Hematopoietic multipotent progenitor cell (in vitro differentiated cells): Measurements from ENCODE around the gene GFOD2. TPM values are rescaled to one million over a fixed set of nuclear protein-coding genes. Genes with fewer than 3 reads are reported as not detected.

Source experiments
- DNase-seq, 3 donors: peaks; one replicate each; pipeline ENCODE4 v3.0.0-alpha.2; 2011 to 2015; ENCODE audit warnings: low read depth in 2 of 3, low spot score in 2 of 3
- total RNA-seq: library from RNA; depleted of rRNA; stranded (reverse); fragments of >200 nt; gene quantifications from one replicate; pipeline ENCODE4 v1.2.3, GENCODE V29; 2012

The GFOD2 gene
- total RNA-seq, 1 donor: 26.7 TPM

DNA sequence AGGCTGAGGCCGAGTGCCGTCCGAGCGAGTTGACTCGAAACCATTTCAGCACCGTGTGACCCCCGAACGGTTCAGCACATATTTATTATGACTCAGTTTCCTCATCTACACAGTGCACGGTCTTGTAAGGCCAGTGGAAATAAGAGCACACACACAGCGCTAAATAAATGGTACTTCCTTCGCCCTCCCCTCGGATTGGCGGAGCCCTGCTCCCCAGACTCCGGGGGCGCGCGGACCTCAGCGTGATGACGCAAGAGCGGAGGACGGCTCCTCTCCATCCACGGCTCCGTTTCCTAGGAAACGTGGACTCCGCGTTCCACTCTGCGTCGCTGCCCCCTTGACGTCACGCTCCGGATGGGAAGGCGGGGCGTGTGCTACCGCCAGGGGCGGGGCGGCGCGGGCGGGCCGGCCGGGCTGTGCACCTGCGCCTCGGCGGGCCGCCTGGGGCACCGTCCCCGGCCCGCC is 58.5 kb downstream of the GFOD2 start, which contains the start of gene PARD6A:
PARD6A (plus strand) TSS at position 397 of the 465 bp plus-strand sequence. CDS start 79 bp downstream, outside the sequence.
- peak; percentile 88 to 98 (median 97) for DNase-seq

DNA sequence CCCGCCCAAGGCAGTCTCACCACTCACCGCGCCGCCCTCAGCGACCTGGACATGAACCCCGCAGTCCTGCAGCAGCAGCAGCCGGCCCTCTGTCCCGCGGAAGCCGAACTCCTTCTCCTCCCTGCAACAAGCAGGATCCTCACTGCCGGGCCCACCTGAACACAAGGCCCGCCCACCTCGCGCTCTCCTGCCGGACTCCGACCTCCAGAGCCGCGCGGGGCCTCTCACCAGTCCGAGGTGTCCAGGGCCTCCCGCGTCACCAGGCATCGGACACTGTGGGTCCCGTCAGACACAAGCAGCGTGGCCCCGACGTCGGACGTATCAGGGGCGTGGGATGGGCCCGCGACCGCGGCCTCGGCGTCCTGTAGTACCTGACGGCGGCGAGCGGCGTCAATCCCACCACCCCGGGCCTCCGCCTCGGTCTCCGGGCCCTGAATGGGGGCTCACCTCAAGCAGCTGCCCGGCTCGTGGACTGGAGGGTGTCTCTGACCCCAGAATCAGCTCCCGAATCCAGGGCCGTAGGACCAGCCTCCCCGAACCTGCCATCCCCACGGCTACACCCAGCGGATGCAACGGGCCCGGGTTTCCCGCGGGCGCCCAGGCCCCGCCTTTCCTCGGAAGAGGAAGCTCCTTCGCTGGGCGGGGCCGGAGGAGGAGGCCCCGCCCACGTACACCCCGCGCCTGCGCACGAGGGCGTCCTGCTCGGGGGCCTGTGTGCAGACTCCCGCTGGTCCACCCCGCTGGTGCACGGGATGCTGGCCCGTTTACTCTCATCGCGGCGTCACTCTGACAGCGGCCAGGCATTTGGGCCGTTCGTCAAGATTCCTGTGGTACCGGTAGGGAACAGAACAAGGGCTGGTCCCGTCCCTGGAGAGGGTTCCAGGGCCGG is 59.2 kb downstream of the GFOD2 start, which contains the start of gene ACD:
ACD (minus strand) TSS at position 586 of the 889 bp plus-strand sequence; CDS start at position 546, 40 bp downstream.
- DNase-seq: peak; percentile 88 to 95 (median 93)

DNA sequence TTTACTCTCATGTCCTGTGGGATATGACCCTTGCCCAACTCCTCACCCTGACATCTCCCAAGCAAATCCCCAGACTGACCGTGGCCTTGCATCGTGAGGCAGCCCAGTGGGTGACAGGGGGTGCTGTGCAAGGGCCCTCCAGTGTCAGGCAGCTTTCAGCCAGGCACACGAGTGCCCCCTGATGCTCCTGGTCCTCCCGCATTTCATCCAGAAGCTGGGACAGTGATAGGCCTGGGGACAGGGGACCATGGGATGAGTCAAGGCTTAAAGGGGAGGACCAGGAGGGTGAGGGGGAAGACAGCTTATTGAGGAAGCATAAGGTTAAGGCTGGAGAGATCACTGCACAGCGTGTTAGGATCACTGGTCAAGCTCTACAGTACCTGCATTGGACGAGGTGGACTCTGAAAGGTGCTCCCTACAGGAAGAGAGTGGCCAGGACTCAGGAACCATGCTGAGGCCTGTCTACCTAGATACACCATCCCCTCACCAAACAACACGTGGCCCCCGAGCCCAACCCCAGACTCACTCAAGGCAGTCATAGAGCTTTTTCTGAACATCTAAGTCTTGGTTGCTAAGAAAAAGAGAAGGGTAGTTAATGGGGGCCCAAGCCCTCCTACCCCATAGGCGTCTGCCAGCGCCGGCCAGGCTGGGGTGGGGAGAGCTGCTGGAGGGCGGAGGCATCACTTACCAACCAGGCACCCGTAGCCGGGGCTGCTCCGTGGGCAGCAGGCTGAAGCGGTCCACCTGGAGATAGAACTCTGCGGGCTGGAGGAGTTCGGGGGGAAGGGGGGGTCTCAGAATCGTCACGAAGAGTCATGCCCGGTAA is 60.1 kb downstream of the GFOD2 start:
- no peak for DNase-seq

DNA sequence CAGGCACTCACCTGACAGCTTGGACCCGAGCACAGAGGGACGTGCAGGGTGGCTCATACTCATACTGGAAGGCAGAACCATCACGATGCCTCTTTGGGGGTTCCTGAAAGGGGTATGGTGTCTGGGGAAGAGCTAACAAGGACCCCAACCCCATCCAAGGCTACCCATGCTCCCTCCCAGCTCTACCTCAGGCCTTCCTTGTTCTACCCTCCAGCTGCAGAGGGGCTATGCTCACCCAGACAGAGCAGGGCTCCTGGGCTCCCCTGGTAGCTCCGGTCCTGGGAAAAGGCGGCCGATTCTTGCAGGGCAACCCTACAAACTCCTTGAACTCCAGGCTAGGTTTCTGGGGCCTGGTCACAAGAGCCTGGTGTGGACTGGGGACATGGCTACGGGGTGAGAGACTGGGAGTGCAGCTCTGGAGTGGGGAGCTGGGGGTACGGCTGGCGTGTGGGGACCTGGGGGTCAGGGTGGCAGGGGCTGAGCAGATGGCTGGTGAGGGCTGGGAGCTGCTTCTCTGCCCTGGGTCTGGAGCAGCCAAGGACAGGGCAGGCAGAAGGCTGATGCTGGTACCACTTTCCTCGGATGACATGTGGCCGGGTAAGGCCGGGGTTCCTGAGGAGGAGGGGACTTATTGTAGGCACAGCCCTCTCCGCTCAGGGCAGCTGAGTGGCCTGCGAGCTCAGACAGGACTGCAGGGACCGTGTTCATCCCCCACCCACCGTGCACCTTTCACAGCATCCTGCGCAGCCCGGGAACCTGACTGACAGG is 61.2 kb downstream of the GFOD2 start:
- DNase-seq: no peak

DNA sequence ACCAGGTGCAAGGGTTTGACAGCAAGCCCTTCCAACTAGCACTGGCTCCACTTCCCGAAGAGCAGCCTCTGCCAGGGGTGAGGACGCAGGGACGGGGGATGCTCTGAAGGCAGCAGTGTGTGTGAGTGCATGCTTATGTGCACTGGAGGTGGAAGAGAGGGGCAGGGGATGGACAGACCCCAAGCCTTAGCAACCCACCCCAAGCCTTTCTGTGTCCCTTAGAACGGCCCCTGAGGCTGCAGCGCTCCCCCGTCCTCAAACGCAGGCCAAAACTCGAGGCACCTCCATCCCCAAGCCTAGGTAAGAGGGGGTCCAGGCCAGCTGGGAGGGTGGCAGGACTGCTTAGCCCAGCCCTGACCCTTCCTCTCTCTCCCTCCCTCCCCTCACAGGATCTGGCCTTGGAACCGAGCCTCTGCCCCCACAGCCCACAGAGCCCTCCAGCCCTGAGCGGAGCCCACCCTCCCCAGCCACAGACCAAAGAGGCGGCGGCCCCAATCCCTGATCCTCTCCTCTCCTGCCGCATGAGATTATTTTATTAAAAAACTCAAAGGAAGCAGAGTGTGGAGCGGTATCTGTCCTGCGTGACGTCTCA is 62.0 kb downstream of the GFOD2 start:
- DNase-seq: no peak

DNA sequence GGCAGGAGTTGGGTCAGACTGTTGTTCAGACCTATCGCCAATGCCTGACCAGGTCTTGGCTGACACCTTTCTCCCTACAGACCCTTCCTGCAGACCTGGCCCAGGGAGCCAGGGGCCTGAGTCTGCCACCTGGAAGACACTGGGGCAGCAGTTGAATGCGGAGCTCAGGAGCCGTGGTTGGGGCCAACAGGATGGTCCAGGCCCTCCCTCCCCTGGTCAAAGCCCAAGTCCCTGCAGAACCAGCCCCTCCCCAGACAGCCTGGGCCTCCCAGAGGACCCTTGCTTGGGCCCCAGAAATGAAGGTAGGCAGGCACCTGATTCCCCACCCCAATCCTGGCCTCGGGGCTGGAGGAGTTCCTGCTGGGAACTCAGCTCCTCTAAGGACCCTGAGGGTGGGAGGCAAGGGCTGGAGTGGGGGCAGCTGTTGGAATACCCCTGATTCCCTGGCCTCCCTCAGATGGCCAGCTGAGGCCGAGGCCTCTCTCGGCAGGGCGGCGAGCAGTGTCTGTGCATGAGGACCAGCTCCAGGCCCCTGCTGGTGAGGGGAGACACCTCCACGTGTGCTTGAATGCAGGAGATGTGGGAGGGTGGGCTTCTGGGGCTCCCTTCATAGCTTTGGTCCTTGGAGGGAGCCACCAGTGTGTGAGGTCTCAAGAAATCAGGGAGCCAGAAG is 62.6 kb downstream of the GFOD2 start:
- no peak for DNase-seq

DNA sequence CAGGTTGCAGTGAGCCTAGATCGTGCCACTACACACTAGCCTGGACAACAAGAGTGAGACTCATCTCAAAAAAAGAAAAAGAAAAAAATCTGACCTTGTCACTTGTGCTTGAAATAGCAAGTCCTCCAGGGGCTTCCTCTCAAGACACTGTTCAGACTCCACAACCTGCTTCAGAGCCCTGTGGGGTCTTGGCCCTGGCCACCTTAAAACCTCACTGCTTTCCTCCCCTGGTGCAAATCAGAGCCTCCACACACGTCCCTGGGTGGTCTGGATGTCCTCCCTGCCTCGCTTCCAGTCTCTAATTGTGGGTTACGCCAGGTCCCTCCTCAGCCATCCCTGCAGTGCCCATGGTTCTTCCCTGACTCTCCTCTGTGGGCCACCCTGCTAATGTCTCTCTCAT is 63.8 kb downstream of the GFOD2 start:
- no peak for DNase-seq

DNA sequence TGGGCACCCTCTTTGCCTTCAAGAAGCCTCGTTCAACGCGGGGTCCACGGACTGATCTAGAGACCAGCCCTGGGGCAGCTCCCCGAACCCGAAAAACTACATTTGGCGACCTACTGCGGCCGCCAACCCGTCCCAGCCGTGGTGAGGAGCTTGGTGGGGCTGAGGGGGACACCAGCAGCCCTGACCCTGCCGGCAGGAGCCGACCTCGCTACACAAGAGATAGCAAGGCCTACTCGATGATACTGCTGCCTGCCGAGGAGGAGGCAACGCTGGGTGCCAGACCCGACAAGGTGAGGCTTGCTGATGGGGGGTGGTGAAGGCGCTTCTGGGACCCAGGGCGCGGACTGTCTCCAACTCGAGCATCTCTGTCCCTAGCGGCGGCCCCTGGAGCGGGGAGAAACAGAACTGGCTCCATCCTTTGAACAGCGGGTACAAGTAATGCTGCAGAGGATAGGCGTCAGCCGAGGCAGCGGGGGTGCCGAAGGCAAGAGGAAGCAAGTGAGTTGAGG is 64.7 kb downstream of the GFOD2 start:
- no peak for DNase-seq

DNA sequence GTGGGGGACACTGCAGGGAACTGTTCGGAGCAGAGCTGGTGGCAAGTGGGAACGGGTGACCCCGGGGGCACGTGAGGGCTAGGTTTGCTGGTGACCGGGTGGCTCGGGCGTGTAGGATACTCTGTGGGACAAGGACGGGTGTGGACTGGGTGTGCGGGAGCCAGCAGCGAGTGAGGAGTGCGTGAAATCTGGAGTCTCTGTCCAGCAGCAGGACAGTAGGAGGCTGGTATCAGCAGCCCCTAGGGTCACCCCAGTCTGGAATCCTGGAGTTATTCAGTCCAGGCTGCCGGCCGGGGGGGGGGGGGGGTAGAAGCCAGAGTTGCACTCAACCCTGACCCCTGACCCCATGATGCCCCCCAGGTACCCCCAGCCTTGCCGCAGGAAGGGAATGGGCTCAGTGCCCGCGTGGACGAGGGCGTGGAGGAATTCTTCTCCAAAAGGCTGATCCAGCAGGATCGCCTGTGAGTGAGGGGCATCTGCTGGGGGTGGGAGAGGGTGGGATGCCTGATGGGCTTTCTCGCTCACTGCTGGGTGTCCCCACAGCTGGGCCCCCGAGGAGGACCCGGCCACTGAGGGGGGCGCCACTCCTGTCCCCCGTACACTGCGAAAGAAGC is 65.2 kb downstream of the GFOD2 start:
- DNase-seq: no peak

DNA sequence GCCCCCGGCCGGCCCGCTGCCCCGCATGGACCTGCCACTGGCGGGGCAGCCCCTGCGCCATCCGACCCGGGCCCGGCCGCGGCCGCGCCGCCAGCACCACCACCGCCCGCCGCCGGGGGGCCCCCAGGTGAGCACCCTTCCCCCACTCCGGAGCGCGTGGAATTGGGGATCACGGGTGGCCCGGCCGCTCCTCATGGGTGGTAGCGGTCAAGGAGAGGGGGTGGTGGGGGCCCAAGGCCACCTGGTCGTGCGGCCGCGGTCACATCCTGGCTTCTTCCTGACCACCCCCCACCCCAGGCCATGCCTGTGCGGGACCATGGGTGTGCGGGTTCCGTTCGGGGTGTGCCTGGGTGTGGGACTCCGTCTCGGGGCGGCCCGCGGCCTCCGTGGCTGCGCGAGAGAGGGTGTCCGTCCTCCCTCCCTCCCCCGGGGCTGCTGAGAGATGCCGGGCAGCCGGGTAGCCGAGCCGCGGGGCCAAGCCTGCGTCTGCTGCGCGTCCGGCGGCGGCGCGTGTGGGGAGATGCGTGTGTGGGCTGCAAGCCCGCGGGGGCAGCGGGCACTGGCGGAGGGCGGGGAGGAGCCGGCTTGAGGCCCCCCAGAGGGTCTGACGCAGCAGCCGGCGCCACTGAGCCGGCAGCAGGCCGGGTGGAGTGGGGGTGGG is 65.9 kb downstream of the GFOD2 start:
- no peak for DNase-seq

DNA sequence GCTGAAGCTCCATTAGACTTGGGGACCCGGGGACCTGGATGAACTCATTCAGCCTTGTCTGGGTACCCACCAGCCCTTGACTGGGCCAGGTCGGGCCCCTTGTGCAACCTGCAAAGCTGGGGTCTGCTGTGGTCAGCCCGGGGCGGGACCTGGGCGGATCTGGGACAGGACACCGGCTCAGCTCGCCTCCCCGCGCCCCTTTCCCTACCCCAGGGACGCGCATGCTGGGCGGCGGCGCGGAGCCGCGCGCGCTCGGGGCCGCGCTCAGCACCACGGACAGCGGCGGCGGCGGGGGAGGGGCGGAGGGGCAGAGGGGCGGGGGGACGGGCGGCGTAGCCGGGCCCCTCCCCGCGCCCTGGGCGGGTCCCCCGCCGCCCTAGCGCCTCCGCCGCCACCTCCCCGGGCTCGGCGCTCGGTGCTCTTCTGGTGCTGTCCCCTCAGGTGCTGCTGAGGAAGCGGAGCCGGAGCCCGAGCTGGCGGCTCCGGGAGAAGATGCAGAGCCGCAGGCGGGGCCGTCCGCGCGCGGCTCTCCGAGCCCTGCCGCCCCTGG is 66.5 kb downstream of the GFOD2 start:
- no peak for DNase-seq

DNA sequence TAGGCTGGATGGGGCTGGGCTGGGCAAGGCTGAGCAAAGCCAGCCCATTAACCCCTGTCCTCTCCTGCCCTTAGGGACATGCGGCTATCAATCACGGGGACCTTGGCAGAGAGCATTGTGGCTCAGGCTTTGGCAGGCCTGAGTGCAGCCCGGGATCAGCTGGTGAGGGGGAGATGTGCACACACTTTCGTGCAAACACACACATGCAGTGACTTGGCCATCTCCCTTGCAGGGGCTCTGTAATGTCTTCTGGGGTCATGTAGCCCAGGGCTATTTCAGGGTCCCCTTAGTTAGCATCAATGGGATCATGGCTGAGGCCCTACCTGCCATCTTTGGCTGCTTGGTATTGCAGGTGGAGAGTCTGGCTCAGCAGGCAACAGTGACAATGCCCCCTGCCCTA is 67.3 kb downstream of the GFOD2 start:
- no peak for DNase-seq

DNA sequence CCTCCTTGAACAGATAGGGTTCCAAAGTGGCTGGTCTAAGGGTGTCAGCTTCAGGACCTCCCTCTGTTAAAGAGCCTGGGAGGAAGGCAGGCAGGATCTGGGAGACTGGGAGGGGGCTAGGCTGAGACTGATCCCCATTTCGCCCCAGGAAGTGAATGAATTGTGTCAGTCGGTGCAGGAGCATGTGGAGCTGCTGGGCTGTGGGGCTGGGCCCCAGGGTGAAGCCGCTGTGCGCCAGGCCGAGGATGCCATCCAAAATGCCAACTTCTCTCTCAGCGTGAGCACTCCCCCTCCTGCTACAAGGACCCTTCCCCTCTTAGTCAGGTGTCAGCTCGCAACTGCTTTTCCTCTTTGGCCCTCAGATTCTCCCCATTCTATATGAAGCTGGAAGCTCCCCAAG is 68.1 kb downstream of the GFOD2 start:
- DNase-seq: no peak

DNA sequence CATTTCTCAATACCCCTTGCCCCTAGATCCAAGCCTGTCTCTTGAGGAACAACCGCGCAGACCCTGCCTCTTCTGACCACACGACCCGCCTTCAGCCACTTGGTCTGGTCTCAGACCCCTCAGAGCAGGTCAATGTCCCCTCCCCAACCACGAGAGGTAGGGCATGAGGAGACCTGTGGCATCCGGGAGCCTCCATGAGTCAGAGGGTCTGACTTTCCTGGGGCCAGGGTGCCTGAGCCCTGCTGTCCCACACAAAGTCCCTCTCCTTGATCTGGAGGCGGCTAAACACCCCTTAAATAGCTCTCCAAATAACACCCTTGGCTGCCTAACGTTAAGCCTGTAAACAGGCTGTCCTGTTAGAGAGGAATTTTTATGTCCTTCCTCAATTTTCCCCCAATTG is 69.1 kb downstream of the GFOD2 start:
- no peak for DNase-seq

DNA sequence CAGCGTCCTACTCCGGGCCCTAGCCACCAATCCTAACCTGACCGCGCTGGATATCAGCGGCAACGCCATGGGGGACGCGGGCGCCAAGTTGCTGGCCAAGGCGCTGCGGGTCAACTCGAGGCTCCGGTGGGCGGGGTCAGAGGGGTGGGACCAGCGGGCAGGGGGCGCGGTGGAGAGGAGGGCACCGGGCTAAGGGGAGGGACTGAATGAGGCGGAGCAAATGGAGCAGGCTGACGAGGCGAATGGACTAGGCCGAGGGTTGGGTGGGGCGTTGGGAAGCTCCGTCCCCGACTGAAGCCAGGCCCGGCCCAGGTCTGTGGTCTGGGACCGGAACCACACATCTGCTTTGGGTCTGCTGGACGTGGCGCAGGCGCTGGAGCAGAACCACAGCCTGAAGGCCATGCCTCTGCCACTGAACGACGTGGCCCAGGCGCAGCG is 69.6 kb downstream of the GFOD2 start:
- DNase-seq: no peak

DNA sequence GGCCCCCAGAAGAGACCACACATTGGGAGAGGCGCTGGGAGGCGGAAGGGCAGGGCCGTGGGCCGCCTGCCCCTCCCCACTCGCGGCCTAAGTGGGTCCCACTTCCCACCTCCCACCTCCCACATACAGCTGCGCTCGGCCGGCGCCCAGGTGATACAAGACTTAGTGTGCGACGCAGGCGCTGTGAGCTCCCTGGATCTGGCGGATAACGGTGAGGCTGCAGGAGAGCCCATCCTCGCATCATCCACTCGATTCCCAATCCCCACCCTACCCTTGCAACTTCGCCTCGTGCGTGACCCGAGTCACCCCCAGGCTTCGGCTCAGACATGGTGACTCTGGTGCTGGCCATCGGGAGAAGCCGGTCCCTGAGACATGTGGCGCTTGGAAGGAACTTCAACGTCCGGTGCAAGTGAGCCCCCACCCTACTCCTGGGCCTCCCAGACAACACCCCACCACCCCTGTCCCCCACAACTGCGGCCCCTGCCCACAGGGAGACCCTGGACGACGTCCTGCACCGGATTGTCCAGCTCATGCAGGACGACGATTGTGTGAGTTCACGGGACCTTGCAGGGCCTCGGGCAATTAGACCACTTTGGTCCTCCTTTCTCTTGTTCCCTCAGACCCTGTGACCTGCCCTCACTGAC is 70.2 kb downstream of the GFOD2 start:
- DNase-seq: no peak

DNA sequence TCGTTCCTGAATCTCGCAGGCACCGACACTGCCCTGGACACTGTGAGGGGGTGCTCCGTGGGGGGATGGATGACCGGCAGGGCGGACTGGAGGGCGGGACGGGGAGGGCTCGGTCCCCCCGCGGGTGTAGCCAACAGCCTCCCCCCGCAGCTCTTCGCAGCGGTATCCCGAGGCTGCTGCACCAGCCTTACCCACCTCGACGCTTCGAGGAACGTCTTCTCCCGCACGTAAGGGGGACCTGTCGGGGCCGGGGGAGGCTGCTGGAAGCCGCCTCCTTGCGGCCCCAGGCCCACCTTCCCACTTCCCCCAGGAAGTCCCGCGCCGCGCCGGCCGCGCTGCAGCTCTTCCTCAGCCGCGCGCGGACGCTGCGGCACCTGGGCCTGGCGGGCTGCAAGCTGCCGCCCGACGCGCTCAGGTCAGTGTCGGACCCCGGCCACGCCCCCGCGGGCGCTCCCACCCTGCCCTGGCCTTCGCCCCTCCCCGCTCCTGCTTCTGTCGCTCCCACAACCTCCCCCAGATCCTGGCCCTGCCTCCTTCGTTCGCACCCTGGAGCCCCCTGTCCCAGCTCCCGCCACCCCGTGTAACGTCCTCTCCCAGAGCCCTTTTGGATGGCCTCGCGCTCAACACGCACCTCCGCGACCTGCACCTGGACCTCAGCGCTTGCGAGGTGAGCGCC is 70.9 kb downstream of the GFOD2 start:
- no peak for DNase-seq
